Panc1 (cell line): ENCODE results near the gene PDCL3. TPM values are rescaled to one million over a fixed set of nuclear protein-coding genes. Genes with fewer than 3 reads are reported as not detected.

Experiments
- ATAC-seq: fragments of 200-7000 bp; cut with Tn5 transposase; 2 replicates; pipeline ENCODE4 v1.9.1; 2020; ENCODE audit warnings: mild to moderate bottlenecking, moderate library complexity
- BruUV-seq: library from RNA; stranded (reverse); fragments of 400-500 nt; replicated peaks from 2 replicates; lab custom pipeline; 2021; lab: Mats Ljungman, UMichigan
- CTCF ChIA-PET: fragments of 300-600 bp; sonication (Branson Sonifier 250); formaldehyde crosslinking; loops from one replicate; lab custom pipeline; 2022; ENCODE audit warnings: antibody characterized with exemption; lab: Charles Lee
- POLR2A ChIA-PET: fragments of 300-600 bp; sonication (Branson Sonifier 250); formaldehyde crosslinking; loops from one replicate; lab custom pipeline; 2022; ENCODE audit warnings: antibody characterized with exemption; lab: Charles Lee
- DNase-seq: peaks from one replicate; pipeline ENCODE4 v3.0.0-alpha.2; 2010; ENCODE audit warnings: low read depth, low spot score
- H3K27ac ChIP-seq: 2 replicates; pipeline ENCODE4 v1.5.1; 2011; ENCODE audit warnings: mild to moderate bottlenecking, low read length, inconsistent platforms
- H3K27me3 ChIP-seq: fragments of 200-500 bp; sonication (Bioruptor generic); 2 replicates; pipeline ENCODE4 v1.6.0; 2014; ENCODE audit warnings: low read length, inconsistent platforms; ENCODE audit not compliant: control insufficient read depth, insufficient read depth
- H3K36me3 ChIP-seq: fragments of 200-500 bp; sonication (Bioruptor generic); 2 replicates; pipeline ENCODE4 v1.5.1; 2014; ENCODE audit warnings: inconsistent platforms, mild to moderate bottlenecking, low read length, moderate library complexity; ENCODE audit not compliant: control insufficient read depth, insufficient read depth
- H3K4me1 ChIP-seq: 2 replicates; pipeline ENCODE4 v1.5.1; 2011; ENCODE audit warnings: inconsistent platforms, mild to moderate bottlenecking, low read length, moderate library complexity; ENCODE audit not compliant: control insufficient read depth, insufficient read depth
- H3K4me3 ChIP-seq, 2 experiments: 2 replicates each; pipeline ENCODE4 v1.5.1; 2011 to 2012; ENCODE audit warnings: low read depth in 2 of 2, low read length in 2 of 2, mild to moderate bottlenecking in 2 of 2, inconsistent platforms in 1 of 2, moderate library complexity in 1 of 2
- H3K9me3 ChIP-seq: fragments of 200-500 bp; sonication (Bioruptor generic); 2 replicates; pipeline ENCODE4 v1.5.1; 2014; ENCODE audit warnings: low read depth, mild to moderate bottlenecking, inconsistent platforms, low read length, moderate library complexity; ENCODE audit not compliant: control insufficient read depth, insufficient read depth
- CTCF ChIP-seq: fragments of 450-650 bp; IDR thresholded peaks from 2 replicates; pipeline ENCODE4 v1.5.1; 2017; ENCODE audit warnings: mild to moderate bottlenecking
- REST ChIP-seq, 2 experiments: IDR thresholded peaks; 2 replicates each; pipeline ENCODE4 v1.6.1; 2011 to 2012; ENCODE audit warnings: low read depth in 2 of 2, control low read depth in 1 of 2, low read length in 1 of 2, mild to moderate bottlenecking in 1 of 2, moderate library complexity in 1 of 2; ENCODE audit not compliant: insufficient read depth in 1 of 2
- SIN3A ChIP-seq: IDR thresholded peaks from 2 replicates; pipeline ENCODE4 v1.6.1; 2012; ENCODE audit warnings: low read depth, mild to moderate bottlenecking, low read length, moderate library complexity, borderline replicate concordance; ENCODE audit not compliant: insufficient read depth
- TCF7L2 ChIP-seq: IDR thresholded peaks from 2 replicates; pipeline ENCODE4 v1.6.1; 2011; ENCODE audit warnings: mild to moderate bottlenecking, low read depth, low read length, inconsistent platforms
- in situ Hi-C: cut with HindIII; loops from 2 replicates; pipeline ENCODE4 v1.10.0; 2016; ENCODE audit warnings: low sequenced_read_pairs, low pct_unique_long_range_greater_than_20kb
- intact Hi-C: fragments of 100-400 bp; cut with micrococcal nuclease; formaldehyde crosslinking; loops from one replicate; pipeline ENCODE4 v1.10.0; 2022; ENCODE audit not compliant: unreplicated experiment
- total RNA-seq: library from RNA; stranded (reverse); gene quantifications from one replicate; pipeline ENCODE4 v1.2.1, GENCODE V29; 2021; ENCODE audit not compliant: unreplicated experiment

The PDCL3 gene
- total RNA-seq, 1 experiment from 2014 or later = 43.1 TPM

- ATAC-seq (peak; percentile 83), DNase-seq (peak; percentile 53)
- H3K4me3 ChIP-seq = peak overlapping the region; percentile 8 to 32; a peak in 3 of 4 replicates
- intact Hi-C loops (loop anchor here (2.0 kb wide), 1 partner anchor 378 kb away; no protein-coding TSS in a partner anchor), in situ Hi-C loops (no loop called here)
- ChIA-PET CTCF (interaction anchor here (0.6 to 1.2 kb wide), 4 partner anchors 13 to 282 kb away, joined by 3 to 5 read pairs (median 4); no protein-coding TSS in a partner anchor), POLR2A (no interaction called here)
- no peaks in the 10 kb centered on the region for H3K9me3 ChIP-seq
- peak; percentile 90 for TF ChIP-seq CTCF
- no peak for TF ChIP-seq SIN3A
- no TSS peak for BruUV-seq
- peaks cover 7% of the 10 kb centered on the region for H3K4me1 ChIP-seq
- peak overlapping the region; percentile 44; the same call in 1 of the 2 replicates for H3K27ac ChIP-seq
- H3K36me3 ChIP-seq = no peaks in the 10 kb centered on the region
- H3K27me3 ChIP-seq = no peaks in the 10 kb centered on the region
Measured at GRCh38 chr2:100606726-100607343, 44.0 kb downstream of the PDCL3 start.

GRCh38 chr2:100610381-100610831 is 47.6 kb downstream of the PDCL3 start:
- H3K27me3 ChIP-seq = no peaks in the 10 kb centered on the region
- no peak overlapping the region for H3K4me3 ChIP-seq
- ATAC-seq (peak; percentile 84), DNase-seq (peak; percentile 38)
- H3K36me3 ChIP-seq = no peaks in the 10 kb centered on the region
- H3K9me3 ChIP-seq = no peaks in the 10 kb centered on the region
- in situ Hi-C loops (no loop called here), intact Hi-C loops (loop anchor here (5.0 to 10.0 kb wide), 2 partner anchors 114 to 207 kb away; no protein-coding TSS in a partner anchor)
- peaks cover 7% of the 10 kb centered on the region for H3K4me1 ChIP-seq
- ChIA-PET CTCF (interaction anchor here (0.7 to 1.2 kb wide), 3 partner anchors 266 to 397 kb away, joined by 3 to 4 read pairs (median 3); no protein-coding TSS in a partner anchor), POLR2A (no interaction called here)
- no TSS peak for BruUV-seq
- no peak overlapping the region for H3K27ac ChIP-seq
- TF ChIP-seq CTCF (peak; percentile 87), SIN3A (no peak), TCF7L2 (peak; percentile 44; the same call in 1 of the 2 replicates), REST (IDR thresholded peaks at IDR 0.05; ENCODE audit: insufficient read depth in 1 of 2, low read depth in 2 of 2, low read length in 1 of 2) (no peak)
